Adrenal gland (tissue), 5 donors: ENCODE results near the gene ALCAM.

ENCODE experiments used
- CTCF ChIP-seq, 6 experiments: fragments of 450-650 bp in 4 of 6; fragments of 200-600 bp in 2 of 6; sonication (generic) in 1 of 6; IDR thresholded peaks; 1 replicate in 5 of 6; 2 replicates in 1 of 6; pipeline versions ENCODE4 v1.5.1 to v1.8.0; 2016 to 2021; ENCODE audit warnings: antibody characterized with exemption in 6 of 6, mild to moderate bottlenecking in 2 of 6, moderate library complexity in 1 of 6
- POLR2A ChIP-seq, 2 donors: fragments of 450-650 bp; IDR thresholded peaks; one replicate each; pipeline ENCODE4 v1.6.1; 2017; ENCODE audit warnings: antibody characterized with exemption in 2 of 2, mild to moderate bottlenecking in 2 of 2, moderate library complexity in 1 of 2
- donor health status: DM: no; HTN: no; CAD: no.

GRCh38 chr3:105440113-105440512 lies 73.4 kb downstream of the ALCAM start:
- TF ChIP-seq CTCF (IDR thresholded peaks at IDR 0.05) = no peak
- no peak for TF ChIP-seq POLR2A (IDR thresholded peaks at IDR 0.05)
